Peyer's patch (tissue), 4 donors: ENCODE results near the gene TMBIM1. TPM values are rescaled to one million over a fixed set of nuclear protein-coding genes. Genes with fewer than 3 reads are reported as not detected.

ENCODE experiments used
- DNase-seq, 3 donors: peaks; one replicate each; pipeline ENCODE4 v3.0.0-alpha.2; 2017 to 2019
- H3K27ac ChIP-seq, 4 donors: fragments of 200-600 bp; sonication (generic); one replicate each; pipeline ENCODE4 v1.5.1; 2016 to 2019
- H3K27me3 ChIP-seq, 2 donors: fragments of 200-600 bp; sonication (generic); one replicate each; pipeline ENCODE4 v1.5.1; 2019
- H3K36me3 ChIP-seq, 3 donors: fragments of 200-600 bp; sonication (generic); one replicate each; pipeline ENCODE4 v1.5.1; 2016 to 2019
- H3K4me1 ChIP-seq, 4 donors: fragments of 200-600 bp; sonication (generic); one replicate each; pipeline ENCODE4 v1.5.1; 2016 to 2019
- H3K4me3 ChIP-seq, 4 donors: fragments of 200-600 bp; sonication (generic); 1 replicate in 3 of 4; 2 replicates in 1 of 4; pipeline ENCODE4 v1.5.1; 2016 to 2019; ENCODE audit warnings: mild to moderate bottlenecking in 1 of 4
- H3K9me3 ChIP-seq, 4 donors: fragments of 200-600 bp; sonication (generic); one replicate each; pipeline ENCODE4 v1.5.1; 2016 to 2019; ENCODE audit warnings: mild to moderate bottlenecking in 1 of 4
- CTCF ChIP-seq, 6 experiments: fragments of 450-650 bp in 4 of 6; fragments of 200-600 bp in 2 of 6; sonication (generic) in 1 of 6; IDR thresholded peaks; one replicate each; pipeline ENCODE4 v1.5.1; 2017 to 2019; ENCODE audit warnings: antibody characterized with exemption in 6 of 6, mild to moderate bottlenecking in 3 of 6, moderate library complexity in 1 of 6
- POLR2A ChIP-seq, 2 donors: fragments of 450-650 bp; IDR thresholded peaks; one replicate each; pipeline ENCODE4 v1.5.1; 2017; ENCODE audit warnings: antibody characterized with exemption in 2 of 2, mild to moderate bottlenecking in 2 of 2, moderate library complexity in 2 of 2
- total RNA-seq, 4 donors: library from RNA; depleted of rRNA; stranded (reverse); fragments of >200 nt; gene quantifications; one replicate each; pipeline ENCODE4 v1.1.0, GENCODE V29; 2016

Gene TMBIM1
- total RNA-seq, 4 donors from 2014 or later = 97.4 to 431 (median 280) TPM

GRCh38 chr2:218280260-218280870 is 11.9 kb downstream of the TMBIM1 start:
- DNase-seq = no peak
- H3K9me3 ChIP-seq = no peaks in the 10 kb centered on the region
- H3K36me3 ChIP-seq = peaks cover 0 to 74% (median 0%) of the 10 kb centered on the region in 3 donors
- no peak for TF ChIP-seq CTCF (IDR thresholded peaks at IDR 0.05)
- TF ChIP-seq POLR2A (IDR thresholded peaks at IDR 0.05) = no peak
- no peak overlapping the region for H3K27ac ChIP-seq
- H3K4me1 ChIP-seq = peaks cover 7 to 37% (median 19%) of the 10 kb centered on the region in 4 donors
- no peaks in the 10 kb centered on the region for H3K27me3 ChIP-seq
- H3K4me3 ChIP-seq = no peak overlapping the region

GRCh38 chr2:218278531-218279360 is 13.6 kb downstream of the TMBIM1 start:
- Histone ChIP-seq H3K27ac (no peak overlapping the region), H3K4me3 (no peak overlapping the region), H3K4me1 (peaks cover 0 to 35% (median 4%) of the 10 kb centered on the region in 4 donors), H3K9me3 (no peaks in the 10 kb centered on the region), H3K27me3 (no peaks in the 10 kb centered on the region), H3K36me3 (peaks cover 0 to 90% (median 3%) of the 10 kb centered on the region in 3 donors)
- DNase-seq = no peak
- TF ChIP-seq CTCF (IDR thresholded peaks at IDR 0.05) (no peak), POLR2A (IDR thresholded peaks at IDR 0.05) (no peak)

- Histone ChIP-seq H3K4me3 (no peak overlapping the region), H3K27ac (no peak overlapping the region), H3K9me3 (no peaks in the 10 kb centered on the region), H3K4me1 (peaks cover 0 to 34% (median 2%) of the 10 kb centered on the region in 4 donors), H3K36me3 (peaks cover 0 to 93% (median 3%) of the 10 kb centered on the region in 3 donors), H3K27me3 (no peaks in the 10 kb centered on the region)
- no peak for TF ChIP-seq POLR2A (IDR thresholded peaks at IDR 0.05)
- no peak for TF ChIP-seq CTCF (IDR thresholded peaks at IDR 0.05)
- no peak for DNase-seq
These were observed 14.4 kb downstream of the TMBIM1 start for GRCh38 chr2:218277921-218278320.

GRCh38 chr2:218276986-218277755 is 15.1 kb downstream of the TMBIM1 start:
- Histone ChIP-seq H3K9me3 (no peaks in the 10 kb centered on the region), H3K4me1 (peaks cover 0 to 34% (median 7%) of the 10 kb centered on the region in 4 donors), H3K27me3 (no peaks in the 10 kb centered on the region), H3K4me3 (no peak overlapping the region), H3K36me3 (peaks cover 0 to 88% (median 3%) of the 10 kb centered on the region in 3 donors), H3K27ac (peak overlapping the region in 1 of 4 donors; percentile 39)
- DNase-seq = no peak
- TF ChIP-seq CTCF (IDR thresholded peaks at IDR 0.05) (peak in 1 of 6 experiments; percentile 16), POLR2A (IDR thresholded peaks at IDR 0.05) (no peak)

- peak overlapping the region in 1 of 4 donors; percentile 76 for H3K27ac ChIP-seq
- no peak for TF ChIP-seq POLR2A (IDR thresholded peaks at IDR 0.05)
- no peak for TF ChIP-seq CTCF (IDR thresholded peaks at IDR 0.05)
These were observed 16.8 kb downstream of the TMBIM1 start for GRCh38 chr2:218275371-218276072.

More at GRCh38 chr2:218275371-218276072, 16.8 kb downstream of the TMBIM1 start:
- Histone ChIP-seq H3K36me3 (peaks cover 0 to 71% (median 3%) of the 10 kb centered on the region in 3 donors), H3K27me3 (no peaks in the 10 kb centered on the region), H3K4me3 (no peak overlapping the region), H3K4me1 (peaks cover 0 to 44% (median 20%) of the 10 kb centered on the region in 4 donors), H3K9me3 (no peaks in the 10 kb centered on the region)
- DNase-seq = no peak
